ENCODE results near the gene CARD9. TPM values are rescaled to one million over a fixed set of nuclear protein-coding genes. Genes with fewer than 3 reads are reported as not detected.

Gene CARD9
- total and polyA plus RNA-seq, 2 of the 8 experiments (the other 6 are each of a cell fraction or from before 2014, with no cell fraction given) = 0.15 to 1.1 TPM

- Histone ChIP-seq H2AFZ (ENCODE audit: low read length) (no peak overlapping the region), H2AK5ac (ENCODE audit: low read depth, low read length) (no peak overlapping the region), H3K4ac (replicated peaks; ENCODE audit: insufficient read length, low read depth, low read length) (peak overlapping the region; percentile 41), H3K79me2 (ENCODE audit: control insufficient read depth in 1 of 2, insufficient read depth in 2 of 2, low read length in 2 of 2) (no peaks in the 10 kb centered on the region), H2BK15ac (ENCODE audit: low read length) (no peak overlapping the region), H3K4me1 (replicated peaks in 1 of 4; ENCODE audit: control insufficient read depth in 3 of 4, insufficient read depth in 4 of 4, low read length in 3 of 4) (peaks cover 0 to 19% (median 10%) of the 10 kb centered on the region in 4 experiments; a peak in 6 of 7 replicates), H3K27ac (ENCODE audit: low read depth, low read length) (peak overlapping the region; percentile 52), H4K91ac (replicated peaks; ENCODE audit: insufficient read length, low read length) (no peak overlapping the region), H4K8ac (ENCODE audit: extremely low read depth, insufficient read depth, low read length) (peak overlapping the region; percentile 90), H3K9ac (replicated peaks in 1 of 4; ENCODE audit: extremely low read depth in 1 of 4, low read depth in 3 of 4, low read length in 3 of 4) (peak overlapping the region in 2 of 4 experiments; percentile 60 to 63; a peak in 4 of 7 replicates), H3K79me1 (ENCODE audit: low read depth, low read length) (no peaks in the 10 kb centered on the region), H4K20me1 (replicated peaks in 1 of 2; ENCODE audit: control insufficient read depth in 1 of 2, insufficient read depth in 2 of 2, low read length in 2 of 2) (no peaks in the 10 kb centered on the region), H3K18ac (ENCODE audit: extremely low read depth, low read length) (no peak overlapping the region; the same call in 1 of the 2 replicates), H4K5ac (ENCODE audit: insufficient read length, low read depth, low read length) (no peak overlapping the region), H2BK5ac (ENCODE audit: low read depth, low read length) (no peak overlapping the region; the same call in 1 of the 2 replicates), H3K9me3 (ENCODE audit: insufficient read depth in 2 of 2, low read depth in 1 of 2, low read length in 1 of 2) (no peaks in the 10 kb centered on the region), H3K36me3 (ENCODE audit: control insufficient read depth in 2 of 4, insufficient read depth in 4 of 4, low read length in 3 of 4) (peaks cover 0 to 2% (median 0%) of the 10 kb centered on the region in 4 experiments; a peak in 2 of 8 replicates), H2BK12ac (ENCODE audit: low read depth, low read length) (peak overlapping the region; percentile 62; the same call in 1 of the 2 replicates), H3K4me2 (ENCODE audit: insufficient read depth in 1 of 2, low read depth in 2 of 2, low read length in 2 of 2) (peak overlapping the region; percentile 54 to 77), H3K23ac (ENCODE audit: insufficient read length) (no peak overlapping the region), H3K27me3 (replicated peaks in 1 of 4; ENCODE audit: control insufficient read depth in 3 of 4, extremely low read depth in 1 of 4, insufficient read depth in 3 of 4, low read length in 3 of 4) (no peaks in the 10 kb centered on the region), H3K23me2 (ENCODE audit: low read depth, low read length) (peaks cover 2% of the 10 kb centered on the region; the same call in 1 of the 2 replicates), H3K14ac (ENCODE audit: insufficient read length) (no peak overlapping the region), H3K56ac (replicated peaks; ENCODE audit: insufficient read length, low read depth, low read length) (no peak overlapping the region), H3K4me3 (ENCODE audit: extremely low read depth in 1 of 4, insufficient read depth in 2 of 4, low read depth in 3 of 4, low read length in 4 of 4) (peak overlapping the region; percentile 23 to 72 (median 28); a peak in 7 of 8 replicates), H2BK20ac (ENCODE audit: low read length) (no peak overlapping the region), H2BK120ac (replicated peaks; ENCODE audit: low read depth, low read length) (no peak overlapping the region)
- ChIA-PET CTCF (ENCODE audit: partially characterized antibody) (interaction anchor here (0.7 to 7.9 kb wide), 9 partner anchors 12 to 180 kb away, joined by 3 to 80 read pairs (median 3); partner anchors contain the start of genes DNLZ and GPSM1), POLR2A (ENCODE audit: partially characterized antibody) (interaction anchor here (0.9 to 8.0 kb wide), 6 partner anchors 9 to 66 kb away, joined by 3 to 137 read pairs (median 3); partner anchors contain the start of gene DNLZ)
- peak; percentile 80 to 100 for DNase-seq (ENCODE audit: low read depth in 1 of 2, low spot score in 2 of 2)
- 26% methylated on average over 17 of the region's 60 CpGs; no CpG with 5 or more reads in 1 of the 2 experiments for WGBS, 2 experiments (ENCODE audit: extremely low coverage in 1 of 2, insufficient coverage in 1 of 2, insufficient read length in 1 of 2, insufficient replicate concordance in 2 of 2, low coverage in 1 of 2, low lambda C conversion rate in 2 of 2, missing lambda C conversion rate in 1 of 2)
- FAIRE-seq = no peak
- TF ChIP-seq MAX (IDR thresholded peaks at IDR 0.05) (0 out of 2 replicates have a peak, but pooled peaks have one; percentile 9), CREB1 (IDR thresholded peaks at IDR 0.05) (peak; percentile 69; the same call in 1 of the 2 replicates), POLR2AphosphoS5 (IDR thresholded peaks at IDR 0.05; ENCODE audit: low read depth, low read length) (peak; percentile 22; the same call in 1 of the 2 replicates), SP4 (IDR thresholded peaks at IDR 0.05; ENCODE audit: low read length) (peak; percentile 94; the same call in 1 of the 2 replicates), SP1 (IDR thresholded peaks at IDR 0.05; ENCODE audit: low read depth, low read length) (peak; percentile 84; the same call in 1 of the 2 replicates), ZNF274 (IDR thresholded peaks at IDR 0.05; ENCODE audit: borderline replicate concordance, extremely low read depth, low read length) (no peak), SRF (IDR thresholded peaks at IDR 0.05; ENCODE audit: low read depth, low read length) (no peak), POLR2A (IDR thresholded peaks at IDR 0.05; ENCODE audit: control extremely low read depth in 1 of 2, low read depth in 2 of 2, low read length in 2 of 2) (0 out of 3 replicates have a peak, but pooled peaks of 1 of the 2 experiments have one; percentile 32), RNF2 (IDR thresholded peaks at IDR 0.05; ENCODE audit: borderline replicate concordance, low read depth, low read length, missing control alignments, poor library complexity, severe bottlenecking) (no peak), GTF2F1 (IDR thresholded peaks at IDR 0.05; ENCODE audit: borderline replicate concordance, low read depth, low read length) (no peak)
Measured at GRCh38 chr9:136342181-136343120, 31.0 kb downstream of the CARD9 start.
